ELF-1 (cell line): ENCODE measurements around the gene NEK11.

ENCODE experiments used
- DNase-seq: peaks from one replicate; pipeline ENCODE4 v3.0.0-alpha.2; 2016; ENCODE audit warnings: low read depth, low spot score

Gene NEK11

GRCh38 chr3:131026321-131027151 is at the start of gene NEK11, which contains the start of gene ASTE1:
NEK11 (plus strand) TSS chr3:131026877; CDS start chr3:131029709, 2,832 bp downstream.
ASTE1 (minus strand) TSS chr3:131026825; CDS start chr3:131025306, 1,519 bp downstream.
- DNase-seq: peak; percentile 94

DNA sequence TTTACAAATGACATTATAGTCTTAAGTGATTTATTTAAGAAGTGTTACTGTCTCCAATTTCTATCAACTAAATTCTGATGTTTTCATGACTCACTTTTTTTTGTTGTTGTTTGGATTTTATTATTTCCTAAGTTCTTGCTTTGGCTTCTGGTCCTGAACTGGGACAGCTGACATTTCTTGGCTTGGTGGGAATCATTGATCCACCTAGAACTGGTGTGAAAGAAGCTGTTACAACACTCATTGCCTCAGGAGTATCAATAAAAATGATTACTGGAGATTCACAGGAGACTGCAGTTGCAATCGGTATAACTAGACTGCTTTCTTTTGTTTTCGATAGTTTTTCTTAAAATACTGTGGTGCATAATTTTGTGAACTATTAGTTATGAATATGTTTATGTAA is 47.6 kb upstream of the NEK11 start:
- no peak for DNase-seq

DNA sequence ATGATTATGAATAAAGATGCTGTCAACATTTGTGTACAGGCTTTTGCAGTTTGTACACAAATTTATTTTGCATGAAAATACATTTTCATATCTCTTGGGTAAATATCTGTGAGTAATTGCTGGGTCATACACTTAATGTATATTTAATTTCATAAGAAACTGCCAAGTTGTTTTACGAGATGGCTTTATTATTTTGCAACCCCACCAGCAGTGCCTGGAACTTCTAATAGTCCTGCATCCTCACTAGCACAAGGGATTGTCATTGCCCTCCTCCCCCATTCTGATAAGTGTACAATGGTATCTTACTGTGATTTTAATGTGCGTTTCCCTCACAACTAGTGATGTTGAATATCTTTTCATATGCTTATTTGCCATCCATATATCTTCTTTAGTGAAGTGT is 45.2 kb upstream of the NEK11 start:
- no peak for DNase-seq

DNA sequence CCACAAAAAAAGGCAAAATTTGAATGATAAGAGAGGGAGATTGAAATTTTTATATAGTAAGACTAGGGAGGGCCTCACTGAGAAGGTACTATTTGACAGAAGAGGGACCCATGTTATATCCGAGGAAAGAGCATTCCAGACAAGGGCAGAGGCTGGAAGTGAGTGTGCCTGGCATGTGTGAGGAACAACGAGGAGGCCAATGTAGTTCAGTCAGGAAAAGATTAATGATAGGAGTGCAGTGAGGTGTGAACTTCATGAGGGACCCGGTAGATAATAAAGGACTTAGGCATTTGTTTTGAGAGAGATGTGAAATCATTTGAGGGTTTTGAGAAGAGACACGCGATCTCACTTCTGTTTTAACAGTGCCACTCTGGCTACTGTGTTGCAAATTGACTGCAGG is 36.4 kb upstream of the NEK11 start:
- DNase-seq: no peak

DNA sequence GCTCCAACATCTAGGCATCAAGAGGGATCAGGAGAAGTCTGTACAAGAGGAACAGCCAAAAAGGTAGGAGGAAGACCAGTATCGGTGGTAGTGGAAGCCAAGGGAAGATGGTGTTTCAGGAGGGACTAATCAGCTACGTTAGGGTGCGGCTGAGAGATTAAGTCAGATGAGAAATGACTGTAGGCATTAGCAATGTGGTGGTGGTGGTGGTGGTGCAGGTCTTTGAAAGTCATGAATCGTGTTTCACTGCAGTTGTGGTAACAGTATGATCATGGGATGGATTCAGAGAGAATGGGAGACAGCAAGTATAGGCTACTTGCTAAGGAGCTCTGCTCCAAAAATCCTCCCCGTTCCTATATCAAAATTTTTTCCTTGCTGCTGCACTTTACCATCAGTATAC is 35.6 kb upstream of the NEK11 start:
- no peak for DNase-seq

- DNase-seq: no peak
These were observed 34.3 kb upstream of the NEK11 start for GRCh38 chr3:130992344-130992743.

DNA sequence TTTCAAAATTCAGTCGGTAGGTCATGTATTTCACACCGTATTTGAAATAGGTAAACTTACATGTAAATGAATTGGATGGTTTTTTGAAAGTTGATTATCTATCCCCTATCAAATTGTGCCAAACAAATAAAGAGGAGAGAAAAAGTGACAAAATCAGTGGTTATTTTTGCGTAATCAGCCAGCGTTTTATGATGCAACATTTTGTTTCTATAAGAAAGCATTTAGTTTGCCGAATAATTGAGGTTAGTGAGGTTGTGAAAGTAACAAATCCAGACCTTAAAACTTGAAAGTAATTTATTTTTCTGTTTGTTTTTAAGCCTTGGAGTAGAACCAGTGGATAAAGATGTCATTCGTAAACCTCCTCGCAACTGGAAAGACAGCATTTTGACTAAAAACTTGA is 29.4 kb upstream of the NEK11 start:
- no peak for DNase-seq

DNA sequence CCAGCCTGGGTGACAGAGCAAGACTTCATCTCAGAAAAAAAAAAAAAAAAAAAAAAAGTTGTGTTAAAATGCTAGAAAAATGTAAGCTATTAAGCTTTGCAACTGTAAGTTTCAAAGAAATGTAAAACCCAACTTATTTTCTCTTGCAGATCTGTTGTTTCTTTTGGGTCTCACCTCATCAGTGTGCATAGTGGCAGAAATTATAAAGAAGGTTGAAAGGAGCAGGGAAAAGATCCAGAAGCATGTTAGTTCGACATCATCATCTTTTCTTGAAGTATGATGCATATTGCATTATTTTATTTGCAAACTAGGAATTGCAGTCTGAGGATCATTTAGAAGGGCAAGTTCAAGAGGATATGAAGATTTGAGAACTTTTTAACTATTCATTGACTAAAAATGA is 25.6 kb upstream of the NEK11 start:
- DNase-seq: no peak

- no peak for DNase-seq
These were observed 22.1 kb upstream of the NEK11 start for GRCh38 chr3:131004603-131005002.

DNA sequence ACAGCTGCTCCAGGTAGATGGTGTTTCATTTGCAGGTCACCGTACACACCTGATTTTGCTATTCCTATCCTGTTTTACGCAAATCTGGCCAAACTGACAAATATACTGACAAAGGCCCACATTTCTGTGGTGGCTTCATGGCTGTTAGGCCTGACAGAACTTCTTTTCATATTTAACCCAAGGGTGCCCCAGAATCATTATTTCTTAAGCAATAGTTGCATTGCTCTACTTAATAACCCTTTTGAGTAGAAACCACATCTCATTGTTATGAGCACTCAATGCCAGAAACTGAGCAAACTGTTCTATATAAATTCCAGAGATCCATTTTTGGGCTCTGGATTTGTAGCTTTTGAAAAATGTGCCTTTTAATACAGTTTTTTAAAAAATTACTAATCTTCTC is 19.4 kb upstream of the NEK11 start:
- no peak for DNase-seq

- no peak for DNase-seq
These were observed 18.9 kb upstream of the NEK11 start for GRCh38 chr3:131007782-131008181.

- DNase-seq: no peak
These were observed 18.4 kb upstream of the NEK11 start for GRCh38 chr3:131008326-131008725.

GRCh38 chr3:131009698-131010097 is 17.0 kb upstream of the NEK11 start:
- no peak for DNase-seq

DNA sequence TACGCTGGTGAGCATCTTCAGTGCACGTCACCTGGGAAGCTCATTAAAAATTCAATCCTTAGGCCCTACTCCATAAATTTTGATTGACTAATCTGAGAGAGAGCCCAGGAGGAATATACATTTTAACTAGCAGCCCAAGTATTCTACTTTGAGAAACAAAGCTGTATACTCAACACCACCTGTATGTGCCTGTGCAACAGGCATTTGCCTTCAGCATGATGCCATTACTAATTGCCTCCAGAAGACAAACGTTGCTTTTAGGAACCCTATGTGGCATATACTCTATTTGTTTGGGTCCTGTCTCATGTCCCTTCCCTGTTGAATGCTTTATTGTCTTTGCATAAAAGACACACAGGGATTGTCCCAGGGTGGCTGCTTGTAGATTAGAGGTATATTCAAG is 7.7 kb upstream of the NEK11 start:
- DNase-seq: no peak

- no peak for DNase-seq
These were observed 6.5 kb upstream of the NEK11 start for GRCh38 chr3:131020122-131020693.

DNA sequence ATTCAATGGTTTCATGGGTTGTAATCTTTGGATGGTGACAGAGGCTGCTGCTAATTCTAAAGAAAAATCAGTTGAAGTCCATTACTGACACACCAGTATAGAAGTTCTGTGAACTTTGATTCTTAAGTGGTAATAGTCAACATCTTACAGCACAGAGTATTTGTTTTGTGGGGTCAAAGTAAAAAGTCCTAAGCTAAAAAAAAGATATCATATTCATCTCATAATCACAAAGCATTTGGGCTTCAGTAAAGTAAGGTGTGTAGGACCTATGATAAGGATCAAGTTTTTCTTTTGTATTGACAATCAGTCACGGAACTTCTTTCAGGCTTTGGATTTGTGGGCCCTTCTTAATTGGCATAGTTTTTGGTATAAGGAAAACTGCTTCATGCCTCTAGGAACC is 1.1 kb upstream of the NEK11 start:
- no peak for DNase-seq

- no peak for DNase-seq
These were observed 2.2 kb downstream of the NEK11 start for GRCh38 chr3:131028844-131029243.

- no peak for DNase-seq
These were observed 5.0 kb downstream of the NEK11 start for GRCh38 chr3:131031660-131032059.

- no peak for DNase-seq
These were observed 6.9 kb downstream of the NEK11 start for GRCh38 chr3:131033480-131034080.

DNA sequence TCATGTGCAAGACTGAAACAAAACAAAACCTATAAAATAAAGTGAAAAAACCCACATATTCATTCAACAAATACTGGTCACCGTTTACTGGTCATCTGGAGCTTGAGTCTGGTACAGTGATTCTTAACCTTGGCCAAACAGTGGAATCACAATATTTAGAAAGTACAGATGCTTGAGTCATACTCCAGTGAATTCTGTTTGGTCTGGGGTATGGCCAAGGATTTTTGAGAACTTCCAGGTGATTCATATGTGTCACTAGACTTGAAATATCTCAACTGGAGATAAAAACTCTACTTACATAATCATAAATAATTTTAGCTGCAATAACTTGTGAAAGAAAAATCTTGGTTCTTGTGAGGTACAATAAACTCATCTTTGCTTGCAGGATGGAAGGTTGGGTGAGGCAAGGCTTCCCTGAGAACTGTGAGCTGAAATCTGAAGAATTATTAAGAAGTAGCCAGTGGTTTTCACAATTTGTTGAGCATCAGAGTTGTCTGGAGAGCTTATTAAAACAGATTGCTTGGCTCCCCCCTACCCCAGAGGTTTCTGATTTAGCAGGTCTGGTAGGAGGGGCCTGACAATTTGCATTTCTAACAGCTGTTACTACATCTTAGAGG is 9.6 kb downstream of the NEK11 start:
- no peak for DNase-seq

DNA sequence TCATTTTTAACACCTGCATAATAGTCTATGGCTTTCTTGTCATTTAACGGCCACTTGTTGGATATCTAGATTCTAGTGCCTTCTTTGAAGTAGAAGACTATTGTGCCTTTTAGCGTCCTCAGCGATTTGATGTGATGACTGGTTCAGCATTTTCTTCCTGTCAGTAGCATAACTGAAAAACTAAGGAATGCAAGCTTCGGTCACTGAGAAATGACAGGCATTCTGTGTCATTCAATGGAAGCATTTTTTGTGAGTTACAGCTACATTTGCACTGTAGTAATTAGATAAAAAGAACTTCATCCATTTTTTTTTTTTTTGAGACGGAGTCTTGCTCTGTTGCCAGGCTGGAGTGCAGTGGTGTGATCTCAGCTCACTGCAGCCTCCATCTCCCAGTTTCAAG is 10.3 kb downstream of the NEK11 start:
- DNase-seq: no peak

DNA sequence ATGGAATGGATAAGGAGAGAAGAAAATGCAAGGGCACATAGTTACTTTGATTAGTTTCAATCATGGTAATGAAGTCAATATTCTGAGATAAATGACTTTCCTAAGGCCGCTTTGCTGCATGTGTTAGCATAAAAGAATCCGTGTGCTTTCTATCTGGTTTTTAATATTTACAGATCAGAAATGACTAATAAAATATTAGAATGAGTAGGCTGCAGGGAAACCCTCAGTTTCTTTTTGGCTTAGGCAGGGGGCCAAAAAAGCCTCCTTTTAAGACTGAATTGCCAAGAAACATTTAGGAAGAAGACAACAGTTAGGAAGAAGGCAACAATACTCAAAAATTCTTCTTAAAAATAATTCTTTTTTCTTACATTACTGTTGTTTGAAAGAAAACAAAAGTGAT is 11.6 kb downstream of the NEK11 start:
- DNase-seq: no peak
